ENCODE measurements around the gene LZIC.

LZIC gene

GRCh38 chr1:9884805-9885204, 58.4 kb downstream of the LZIC start:
- Histone ChIP-seq H3K4me3 (ENCODE audit: low read length, poor library complexity, severe bottlenecking) (peak overlapping the region; percentile 11), H3K27me3 (ENCODE audit: insufficient read depth, low read length, poor library complexity, severe bottlenecking) (no peaks in the 10 kb centered on the region), H3K4me1 (ENCODE audit: insufficient read depth, low read length, poor library complexity, severe bottlenecking) (peaks cover 55% of the 10 kb centered on the region), H3K9me3 (ENCODE audit: insufficient read depth, low read depth, low read length) (no peaks in the 10 kb centered on the region), H3F3A (ENCODE audit: low read depth) (peaks cover 18% of the 10 kb centered on the region), H3K36me3 (ENCODE audit: insufficient read depth, low read length) (no peaks in the 10 kb centered on the region), H3K79me2 (ENCODE audit: insufficient read depth, low read length) (peaks cover 23% of the 10 kb centered on the region), H2AFZ (ENCODE audit: low read length) (no peak overlapping the region), H4K20me1 (ENCODE audit: insufficient read depth, low read length, poor library complexity, severe bottlenecking) (no peaks in the 10 kb centered on the region), H3K9ac (ENCODE audit: low read depth, low read length, poor library complexity, severe bottlenecking) (peak overlapping the region; percentile 62), H3K4me2 (ENCODE audit: low read depth, low read length, poor library complexity, severe bottlenecking) (peak overlapping the region; percentile 77), H3K9me2 (replicated peaks; ENCODE audit: low read depth, low read length) (no peaks in the 10 kb centered on the region)
- TF ChIP-seq EZH2phosphoT487 (IDR thresholded peaks at IDR 0.05; ENCODE audit: borderline replicate concordance) (no peak), CTCF (conservative IDR thresholded peaks at IDR 0.05; ENCODE audit: low read length) (no peak)

GRCh38 chr1:9883585-9884449, 59.4 kb downstream of the LZIC start:
- Histone ChIP-seq H3K36me3 (ENCODE audit: insufficient read depth, low read length) (no peaks in the 10 kb centered on the region), H3K4me1 (ENCODE audit: insufficient read depth, low read length, poor library complexity, severe bottlenecking) (peaks cover 46% of the 10 kb centered on the region), H3K9me2 (replicated peaks; ENCODE audit: low read depth, low read length) (no peaks in the 10 kb centered on the region), H3K9me3 (ENCODE audit: insufficient read depth, low read depth, low read length) (no peaks in the 10 kb centered on the region), H3K27me3 (ENCODE audit: insufficient read depth, low read length, poor library complexity, severe bottlenecking) (no peaks in the 10 kb centered on the region), H3K79me2 (ENCODE audit: insufficient read depth, low read length) (peaks cover 23% of the 10 kb centered on the region), H3K9ac (ENCODE audit: low read depth, low read length, poor library complexity, severe bottlenecking) (peak overlapping the region; percentile 62), H4K20me1 (ENCODE audit: insufficient read depth, low read length, poor library complexity, severe bottlenecking) (no peaks in the 10 kb centered on the region), H2AFZ (ENCODE audit: low read length) (no peak overlapping the region), H3F3A (ENCODE audit: low read depth) (peaks cover 18% of the 10 kb centered on the region), H3K4me2 (ENCODE audit: low read depth, low read length, poor library complexity, severe bottlenecking) (peak overlapping the region; percentile 77), H3K4me3 (ENCODE audit: low read length, poor library complexity, severe bottlenecking) (peak overlapping the region; percentile 64)
- no peak for TF ChIP-seq CTCF (conservative IDR thresholded peaks at IDR 0.05; ENCODE audit: low read length)
- TF ChIP-seq EZH2phosphoT487 (IDR thresholded peaks at IDR 0.05; ENCODE audit: borderline replicate concordance) = no peak

- TF ChIP-seq CTCF (conservative IDR thresholded peaks at IDR 0.05; ENCODE audit: low read length) = no peak
- no peak for TF ChIP-seq EZH2phosphoT487 (IDR thresholded peaks at IDR 0.05; ENCODE audit: borderline replicate concordance)
- no peaks in the 10 kb centered on the region for H4K20me1 ChIP-seq (ENCODE audit: insufficient read depth, low read length, poor library complexity, severe bottlenecking)
Measured at GRCh38 chr1:9882945-9883303, 60.3 kb downstream of the LZIC start.

More at GRCh38 chr1:9882945-9883303, 60.3 kb downstream of the LZIC start:
- no peaks in the 10 kb centered on the region for H3K27me3 ChIP-seq (ENCODE audit: insufficient read depth, low read length, poor library complexity, severe bottlenecking)
- peaks cover 23% of the 10 kb centered on the region for H3K79me2 ChIP-seq (ENCODE audit: insufficient read depth, low read length)
- peak overlapping the region; percentile 64 for H3K4me3 ChIP-seq (ENCODE audit: low read length, poor library complexity, severe bottlenecking)
- H3F3A ChIP-seq (ENCODE audit: low read depth) = peaks cover 18% of the 10 kb centered on the region
- peak overlapping the region; percentile 62 for H3K9ac ChIP-seq (ENCODE audit: low read depth, low read length, poor library complexity, severe bottlenecking)
- no peak overlapping the region for H2AFZ ChIP-seq (ENCODE audit: low read length)
- peaks cover 46% of the 10 kb centered on the region for H3K4me1 ChIP-seq (ENCODE audit: insufficient read depth, low read length, poor library complexity, severe bottlenecking)
- H3K9me2 ChIP-seq (replicated peaks; ENCODE audit: low read depth, low read length) = no peaks in the 10 kb centered on the region
- peak overlapping the region; percentile 77 for H3K4me2 ChIP-seq (ENCODE audit: low read depth, low read length, poor library complexity, severe bottlenecking)
- no peaks in the 10 kb centered on the region for H3K9me3 ChIP-seq (ENCODE audit: insufficient read depth, low read depth, low read length)
- no peaks in the 10 kb centered on the region for H3K36me3 ChIP-seq (ENCODE audit: insufficient read depth, low read length)
